AG08396 (cell line): ENCODE results near the gene FBXL14.

Source experiments
- DNase-seq: peaks from one replicate; pipeline ENCODE4 v3.0.0; 2012; ENCODE audit warnings: low spot score, mixed read lengths

FBXL14 gene

GRCh38 chr12:1533602-1534304 is 60.6 kb downstream of the FBXL14 start:
- DNase-seq, result no peak

DNA sequence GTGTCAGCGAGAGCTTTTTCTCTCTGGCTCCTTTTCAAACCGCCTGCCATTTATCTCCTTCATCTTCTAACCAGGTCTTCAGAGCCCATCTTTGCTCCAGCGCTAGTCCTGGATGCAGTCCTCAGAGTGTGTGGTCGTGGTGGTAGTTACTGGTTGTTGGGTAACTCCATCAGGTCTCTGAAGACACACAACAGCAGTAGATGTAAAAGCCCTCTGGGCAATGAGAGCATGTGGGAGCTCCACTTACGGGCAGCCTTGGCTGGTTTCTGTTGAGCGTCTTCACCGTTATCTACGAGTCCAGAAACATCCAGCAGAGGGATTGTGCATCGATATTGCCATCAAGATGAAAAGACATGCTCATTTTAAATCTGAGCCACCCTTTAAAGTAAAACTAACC is 61.2 kb downstream of the FBXL14 start:
- DNase-seq, result no peak

GRCh38 chr12:1532375-1533165 is 61.8 kb downstream of the FBXL14 start:
- no peak for DNase-seq

DNA sequence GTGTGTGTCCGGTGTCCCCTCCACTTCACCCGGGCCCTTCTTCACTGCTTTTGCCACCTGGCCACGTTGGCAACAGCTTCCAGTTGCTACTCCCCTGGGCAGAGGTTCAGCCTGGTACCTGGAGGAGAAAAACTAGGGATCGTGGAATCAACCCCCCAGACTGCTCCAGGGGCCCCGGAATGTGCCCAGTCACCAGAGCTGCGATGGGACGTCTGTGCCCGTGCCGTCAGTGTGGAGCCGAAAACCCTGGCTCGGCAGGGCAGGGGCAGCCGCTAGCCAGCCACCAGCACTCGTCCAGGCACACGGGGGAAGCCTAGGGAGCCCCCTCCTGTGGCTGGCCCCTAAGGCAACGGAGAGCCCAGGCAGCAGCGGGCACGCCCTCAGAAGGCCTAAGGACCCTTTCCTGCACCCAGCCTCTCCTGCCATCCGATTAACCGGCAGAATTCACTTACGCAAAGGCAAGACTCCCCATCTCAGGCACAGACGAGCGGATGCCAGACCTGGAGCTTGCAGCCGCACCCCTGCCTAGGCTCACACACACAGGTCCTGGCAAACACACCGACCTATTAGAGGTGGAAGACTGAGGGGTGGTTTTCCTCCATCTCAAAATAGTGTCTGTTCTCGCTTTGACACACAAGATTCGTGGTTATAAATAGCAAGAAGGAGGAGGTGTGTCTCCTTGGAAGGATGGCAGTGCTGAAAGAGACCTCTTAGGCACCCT is 62.6 kb downstream of the FBXL14 start:
- DNase-seq, result no peak

- DNase-seq, result peak; percentile 39
Observed at GRCh38 chr12:1531153-1531653, 63.2 kb downstream of the FBXL14 start.

DNA sequence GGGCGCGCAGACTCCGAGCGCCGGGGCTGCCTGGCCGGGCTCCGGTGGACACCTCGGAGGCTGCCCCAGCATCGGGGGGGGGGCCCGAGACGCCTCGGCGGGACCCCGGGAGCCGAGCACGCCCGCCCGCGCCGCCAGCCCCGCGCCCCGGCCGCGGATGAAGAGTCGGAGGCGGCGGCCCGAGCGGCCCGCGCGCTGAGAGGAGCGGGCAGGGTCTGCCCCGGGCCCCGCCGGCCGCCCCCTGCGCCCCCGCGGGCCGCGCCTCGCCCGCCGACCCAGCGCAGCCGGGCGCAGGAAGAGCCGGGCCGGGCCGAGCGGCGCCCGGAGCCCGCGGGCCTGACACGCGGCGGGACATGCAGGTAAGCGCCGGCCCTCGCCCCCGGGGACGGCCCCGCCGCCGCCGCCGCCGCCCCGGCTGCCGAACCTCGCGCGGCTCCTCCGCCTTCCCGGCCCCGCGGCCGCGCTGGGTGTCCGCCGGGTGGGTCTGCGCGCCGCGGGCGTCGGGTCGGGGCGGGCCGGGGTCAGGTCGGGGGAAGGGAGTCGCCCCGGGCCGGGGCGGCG is 63.7 kb downstream of the FBXL14 start:
- peak; percentile 43 for DNase-seq

DNA sequence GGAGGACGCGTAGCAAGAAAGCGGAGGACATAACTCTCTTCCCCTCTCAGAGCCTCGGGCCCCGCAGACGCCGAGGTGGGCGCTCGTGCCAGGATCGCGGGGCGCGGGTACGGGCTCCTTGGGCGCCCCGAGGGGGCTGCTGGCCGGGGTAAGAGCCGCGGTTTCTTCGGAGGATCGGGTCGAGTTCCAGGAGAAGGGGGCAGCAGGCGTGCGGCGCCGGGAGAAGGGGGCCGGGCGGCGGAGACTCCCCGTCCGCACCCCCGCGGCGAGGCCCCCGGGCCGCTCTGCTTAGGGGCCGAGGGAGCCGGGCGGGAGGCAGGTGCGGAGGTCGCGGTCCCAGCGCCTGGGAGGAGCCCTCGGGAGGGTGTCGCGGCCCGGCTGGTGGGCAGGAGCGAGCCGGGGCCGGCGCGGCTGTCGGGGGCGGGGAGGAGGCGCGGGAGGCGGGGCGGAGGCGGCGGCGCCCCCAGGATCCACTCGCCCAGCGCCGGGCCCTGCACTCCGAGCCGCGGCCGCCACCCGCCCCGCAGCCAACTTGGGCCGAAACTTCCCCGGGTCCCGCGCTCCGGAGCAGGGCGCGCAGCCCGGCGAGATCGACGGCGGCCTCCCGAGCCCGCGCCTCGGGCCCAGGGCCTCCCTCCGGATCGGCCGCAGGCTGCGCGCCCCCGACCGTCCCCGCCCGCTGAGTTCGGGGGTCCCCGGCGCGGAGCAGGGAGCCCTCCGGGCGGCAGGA is 64.4 kb downstream of the FBXL14 start:
- peak; percentile 83 for DNase-seq

DNA sequence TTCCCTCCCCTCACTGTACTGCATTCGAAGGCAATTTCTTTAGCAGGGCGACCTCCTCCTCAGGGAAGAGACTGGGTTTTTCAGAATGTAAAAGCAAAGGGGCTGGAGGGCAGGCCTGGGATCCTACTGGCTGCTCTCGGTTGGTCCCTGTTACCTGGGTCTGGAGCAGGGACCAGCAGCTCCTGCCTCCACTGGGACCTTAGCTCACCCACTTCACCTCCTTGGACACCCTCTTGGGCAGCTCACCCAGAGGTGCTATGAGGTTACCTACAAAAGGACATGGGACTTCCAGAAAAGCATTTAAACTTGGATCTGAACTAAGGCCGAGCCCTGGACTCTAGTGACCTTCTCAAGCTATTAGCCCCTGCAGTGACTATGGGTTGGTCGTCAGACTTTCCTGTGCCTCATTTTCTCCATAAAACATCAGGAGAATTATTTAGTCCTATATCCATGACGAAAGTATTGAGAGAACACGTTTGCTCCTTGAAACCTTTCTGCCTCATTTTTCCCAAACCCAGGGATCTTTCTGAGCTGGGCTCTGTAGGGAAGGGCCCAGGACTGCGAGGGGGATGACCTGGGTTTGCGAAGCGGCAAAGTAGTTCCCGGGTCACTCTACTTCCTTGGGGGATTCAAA is 65.0 kb downstream of the FBXL14 start:
- DNase-seq, result no peak

DNA sequence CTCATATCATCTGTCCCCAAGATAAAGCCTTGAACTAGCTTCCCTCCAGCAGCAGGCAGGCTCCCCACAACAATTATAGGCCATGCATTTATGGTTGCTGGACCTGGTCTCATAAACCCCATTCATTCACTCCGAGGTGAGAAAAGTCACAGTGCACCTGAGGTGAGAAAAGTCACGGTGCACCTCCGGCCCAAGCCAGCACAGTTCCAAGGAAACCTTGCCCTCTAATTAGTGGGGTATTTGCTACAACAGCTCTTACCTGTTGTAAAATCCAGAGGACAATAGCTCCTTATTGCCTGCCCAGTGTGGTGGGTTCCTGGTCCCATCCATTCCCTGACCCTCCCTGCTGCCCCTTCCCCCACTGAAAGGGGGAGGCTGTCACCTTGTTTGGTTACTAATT is 65.6 kb downstream of the FBXL14 start:
- no peak for DNase-seq

- DNase-seq, result peak; percentile 77
Observed at GRCh38 chr12:1527789-1528188, 66.6 kb downstream of the FBXL14 start.

DNA sequence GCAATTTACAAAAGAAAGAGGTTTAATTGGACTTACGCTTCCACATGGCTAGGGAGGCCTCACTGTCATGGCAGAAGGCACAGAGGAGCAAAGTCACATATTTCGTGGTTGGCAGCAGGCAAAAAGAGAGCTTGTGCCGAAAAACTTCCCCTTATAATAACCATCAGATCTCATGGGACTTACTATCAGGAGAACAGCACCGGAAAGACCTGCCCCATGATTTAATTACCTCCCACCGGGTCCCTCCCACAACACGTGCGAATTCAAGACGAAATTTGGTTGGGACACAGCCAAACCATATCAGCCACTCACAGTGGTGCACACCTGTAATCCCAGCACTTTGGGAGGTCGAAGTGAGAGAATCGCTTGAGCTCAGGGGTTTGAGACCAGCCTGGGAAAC is 68.5 kb downstream of the FBXL14 start:
- no peak for DNase-seq

DNA sequence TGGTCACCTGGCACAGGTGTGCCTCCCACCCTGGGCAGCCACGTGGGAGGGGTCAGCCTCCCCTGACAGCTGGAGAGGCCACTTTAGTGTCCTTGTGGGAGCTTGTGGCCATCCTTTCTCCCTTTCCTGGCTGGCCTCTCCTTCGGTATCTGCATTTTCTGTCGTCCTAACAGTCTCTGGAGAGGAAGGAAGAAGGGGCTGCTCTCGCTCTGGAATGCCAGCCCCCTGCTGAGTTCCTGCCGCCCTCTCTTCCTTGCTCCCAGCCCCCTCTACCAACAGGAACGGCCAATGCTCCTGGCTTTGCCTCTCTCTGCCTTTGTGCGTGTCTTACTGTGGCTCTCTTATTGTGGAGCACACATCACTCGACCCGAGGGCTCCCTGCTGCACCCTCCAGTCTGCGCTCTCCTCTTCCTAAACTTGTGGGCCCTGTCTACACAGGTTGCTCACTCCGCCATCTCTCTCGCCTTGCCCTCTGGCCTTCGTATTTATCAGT is 70.8 kb downstream of the FBXL14 start:
- DNase-seq, result no peak

DNA sequence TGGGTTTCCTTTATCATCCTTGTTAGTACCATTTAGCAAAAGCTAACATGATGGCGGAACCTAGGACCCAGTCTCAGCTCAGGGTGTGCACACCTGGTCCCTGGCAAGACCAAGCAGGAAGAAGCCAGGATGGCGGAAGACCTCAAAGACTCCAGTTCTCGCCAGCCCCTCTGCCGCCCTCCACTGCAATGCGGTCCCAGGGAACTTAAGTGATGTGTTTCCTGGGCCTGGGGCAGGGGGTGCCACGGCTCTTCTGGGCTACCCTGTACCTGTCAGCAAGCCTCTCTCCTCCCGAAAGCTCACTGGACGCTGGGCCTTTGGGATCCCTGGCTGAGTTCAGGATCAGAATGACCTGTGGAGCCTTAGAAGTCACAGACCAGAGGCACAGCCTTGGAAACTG is 71.3 kb downstream of the FBXL14 start:
- DNase-seq, result no peak

DNA sequence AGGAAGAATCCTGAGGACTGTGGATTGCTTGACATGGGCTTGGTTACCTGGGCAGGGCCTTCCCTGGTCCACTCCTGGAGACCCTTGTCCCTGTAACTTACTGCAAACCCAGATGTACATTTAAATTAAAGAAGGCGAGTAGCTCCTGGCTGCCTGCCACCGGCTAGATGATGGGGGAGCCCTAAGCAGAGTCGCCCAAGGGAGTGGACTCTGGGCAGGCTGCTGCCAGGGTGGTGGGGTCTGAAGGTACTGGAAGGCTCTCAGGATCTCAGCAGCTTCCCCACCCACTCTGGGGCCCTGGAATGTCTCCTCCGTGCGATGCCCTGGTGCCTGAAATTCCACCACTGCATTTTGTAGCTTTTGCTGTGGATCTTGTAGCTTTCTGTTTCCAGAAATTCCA is 74.7 kb downstream of the FBXL14 start:
- no peak for DNase-seq

DNA sequence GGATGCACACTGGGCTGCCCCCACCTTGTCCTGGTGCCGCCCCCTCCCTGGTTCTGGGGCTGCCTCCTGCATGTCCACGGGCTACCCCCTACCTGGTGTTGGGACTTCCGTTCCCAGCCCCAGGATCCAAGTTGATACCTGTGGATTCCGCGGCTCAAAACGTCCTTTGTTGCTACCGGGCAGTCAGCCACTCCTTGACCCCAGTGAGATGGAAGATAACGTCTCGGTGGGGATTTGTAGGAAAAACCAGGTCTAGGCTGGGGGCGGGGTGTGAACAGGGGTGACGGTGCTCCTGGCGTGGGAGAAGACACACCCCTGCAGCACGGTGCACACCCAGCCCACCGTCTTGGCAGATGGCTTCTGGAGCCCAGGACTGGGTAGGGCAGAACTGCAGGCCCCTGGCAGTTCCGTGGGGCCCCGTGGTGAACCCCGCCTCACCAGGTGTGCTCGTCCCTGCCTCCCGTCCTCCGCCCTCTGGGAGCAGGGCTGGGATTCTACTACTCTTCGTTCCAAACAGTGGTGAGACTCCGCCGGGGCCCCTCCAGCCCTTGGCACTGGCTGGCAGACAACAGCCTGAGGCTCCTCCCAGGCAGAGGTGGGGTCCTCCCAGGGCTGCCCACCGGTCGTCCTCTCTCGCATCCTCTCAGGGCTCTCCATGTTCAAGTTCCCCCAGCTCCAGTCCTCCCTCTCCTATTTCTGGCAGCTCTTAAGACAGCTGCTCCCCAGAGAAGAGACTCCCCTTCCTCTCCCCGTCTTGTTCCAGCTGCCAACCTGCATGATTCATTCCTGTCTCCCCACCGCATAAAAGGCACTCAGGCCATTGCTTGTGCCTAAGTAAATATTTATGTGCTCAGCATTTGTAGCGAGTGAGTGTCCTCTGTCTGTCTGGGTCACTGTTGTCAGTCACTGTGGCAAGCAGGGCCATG is 75.5 kb downstream of the FBXL14 start:
- DNase-seq, result no peak

- DNase-seq, result no peak
Observed at GRCh38 chr12:1517734-1518525, 76.5 kb downstream of the FBXL14 start.

DNA sequence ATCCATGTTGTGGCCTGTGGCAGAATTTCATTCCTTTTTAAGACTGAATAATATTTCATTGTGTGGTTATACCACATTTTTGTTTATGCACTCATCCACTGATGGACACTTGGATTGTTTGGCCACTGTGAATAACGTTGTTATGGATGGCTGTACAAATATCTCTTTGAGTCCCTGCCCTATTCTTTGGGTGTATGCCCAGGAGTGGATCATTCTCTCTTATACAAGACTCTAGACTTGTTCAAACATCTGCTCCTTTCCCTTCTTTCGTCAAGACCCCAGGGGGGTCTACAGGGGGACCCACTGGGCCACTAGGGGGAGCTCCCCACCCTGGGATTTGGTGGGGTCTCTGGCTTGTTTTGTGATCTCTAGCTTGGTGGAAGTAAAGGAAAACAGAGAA is 77.4 kb downstream of the FBXL14 start:
- DNase-seq, result no peak
